Measurements from ENCODE around the gene EFCAB6. TPM values are rescaled to one million over a fixed set of nuclear protein-coding genes. Genes with fewer than 3 reads are reported as not detected.

Gene EFCAB6
- total RNA-seq, 1 experiment from 2014 or later: 0.94 TPM

- no peak for ATAC-seq
- Mint-ChIP-seq H3K4me1 (peaks cover 24% of the 10 kb centered on the region), H3K27me3 (ENCODE audit: low read depth) (no peaks in the 10 kb centered on the region), H3K27ac (no peak overlapping the region), H3K36me3 (no peaks in the 10 kb centered on the region), H3K4me3 (no peak overlapping the region), H3K9me3 (no peaks in the 10 kb centered on the region)
- ChIA-PET CTCF (interaction anchor here (1.1 kb wide), 1 partner anchor 136 kb away, joined by 3 read pairs; no protein-coding TSS in a partner anchor), POLR2A (no interaction called here)
- TF ChIP-seq, protein P1, sequence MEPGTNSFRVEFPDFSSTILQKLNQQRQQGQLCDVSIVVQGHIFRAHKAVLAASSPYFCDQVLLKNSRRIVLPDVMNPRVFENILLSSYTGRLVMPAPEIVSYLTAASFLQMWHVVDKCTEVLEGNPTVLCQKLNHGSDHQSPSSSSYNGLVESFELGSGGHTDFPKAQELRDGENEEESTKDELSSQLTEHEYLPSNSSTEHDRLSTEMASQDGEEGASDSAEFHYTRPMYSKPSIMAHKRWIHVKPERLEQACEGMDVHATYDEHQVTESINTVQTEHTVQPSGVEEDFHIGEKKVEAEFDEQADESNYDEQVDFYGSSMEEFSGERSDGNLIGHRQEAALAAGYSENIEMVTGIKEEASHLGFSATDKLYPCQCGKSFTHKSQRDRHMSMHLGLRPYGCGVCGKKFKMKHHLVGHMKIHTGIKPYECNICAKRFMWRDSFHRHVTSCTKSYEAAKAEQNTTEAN (CRISPR knock-in tag; IDR thresholded peaks at IDR 0.05): no peak
- TF ChIP-seq, protein P2, sequence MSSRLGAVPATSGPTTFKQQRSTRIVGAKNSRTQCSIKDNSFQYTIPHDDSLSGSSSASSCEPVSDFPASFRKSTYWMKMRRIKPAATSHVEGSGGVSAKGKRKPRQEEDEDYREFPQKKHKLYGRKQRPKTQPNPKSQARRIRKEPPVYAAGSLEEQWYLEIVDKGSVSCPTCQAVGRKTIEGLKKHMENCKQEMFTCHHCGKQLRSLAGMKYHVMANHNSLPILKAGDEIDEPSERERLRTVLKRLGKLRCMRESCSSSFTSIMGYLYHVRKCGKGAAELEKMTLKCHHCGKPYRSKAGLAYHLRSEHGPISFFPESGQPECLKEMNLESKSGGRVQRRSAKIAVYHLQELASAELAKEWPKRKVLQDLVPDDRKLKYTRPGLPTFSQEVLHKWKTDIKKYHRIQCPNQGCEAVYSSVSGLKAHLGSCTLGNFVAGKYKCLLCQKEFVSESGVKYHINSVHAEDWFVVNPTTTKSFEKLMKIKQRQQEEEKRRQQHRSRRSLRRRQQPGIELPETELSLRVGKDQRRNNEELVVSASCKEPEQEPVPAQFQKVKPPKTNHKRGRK (CRISPR knock-in tag; IDR thresholded peaks at IDR 0.05; ENCODE audit: borderline replicate concordance): no peak
- TF ChIP-seq MYBL2 (CRISPR knock-in tag; IDR thresholded peaks at IDR 0.05) (no peak), TEAD1 (CRISPR knock-in tag; IDR thresholded peaks at IDR 0.05) (no peak), NR2C2 (CRISPR knock-in tag; IDR thresholded peaks at IDR 0.05) (no peak), OVOL2 (CRISPR knock-in tag; IDR thresholded peaks at IDR 0.05; ENCODE audit: borderline replicate concordance) (no peak), NFYB (CRISPR knock-in tag; conservative IDR thresholded peaks at IDR 0.05; ENCODE audit: low read depth) (no peak)
- DNase-seq (ENCODE audit: low spot score): no peak
These were observed 65.0 kb downstream of the EFCAB6 start for GRCh38 chr22:43747058-43747457.

GRCh38 chr22:43745783-43746356 lies 66.2 kb downstream of the EFCAB6 start:
- H3K27ac Mint-ChIP-seq: no peak overlapping the region

More at GRCh38 chr22:43745783-43746356, 66.2 kb downstream of the EFCAB6 start:
- CTCF ChIA-PET: interaction anchor here (0.8 to 1.9 kb wide), 4 partner anchors 51 to 139 kb away, joined by 3 to 9 read pairs (median 4); no protein-coding TSS in a partner anchor
- ATAC-seq (no peak), DNase-seq (ENCODE audit: low spot score) (no peak)
- POLR2A ChIA-PET: no interaction called here
- Mint-ChIP-seq H3K27me3 (ENCODE audit: low read depth) (no peaks in the 10 kb centered on the region), H3K4me1 (peaks cover 15% of the 10 kb centered on the region), H3K4me3 (no peak overlapping the region), H3K36me3 (no peaks in the 10 kb centered on the region), H3K9me3 (no peaks in the 10 kb centered on the region)
- TF ChIP-seq ZNF219 (CRISPR knock-in tag; IDR thresholded peaks at IDR 0.05; ENCODE audit: borderline replicate concordance) (no peak), ATF3 (CRISPR knock-in tag; conservative IDR thresholded peaks at IDR 0.05) (no peak), ZNF138 (CRISPR knock-in tag; conservative IDR thresholded peaks at IDR 0.05) (no peak), NFE2L1 (CRISPR knock-in tag; IDR thresholded peaks at IDR 0.05) (no peak), IRF1 (CRISPR knock-in tag; IDR thresholded peaks at IDR 0.05) (no peak), ERG (CRISPR knock-in tag; IDR thresholded peaks at IDR 0.05) (no peak), TEAD1 (CRISPR knock-in tag; IDR thresholded peaks at IDR 0.05) (no peak), ATF6 (CRISPR knock-in tag; IDR thresholded peaks at IDR 0.05) (no peak), HMGA2 (CRISPR knock-in tag; IDR thresholded peaks at IDR 0.05) (no peak), ARID4B (CRISPR knock-in tag; IDR thresholded peaks at IDR 0.05; ENCODE audit: borderline replicate concordance) (no peak), SP1 (CRISPR knock-in tag; conservative IDR thresholded peaks at IDR 0.05) (no peak)
